ENCODE measurements around the gene CRB1.
"Not testable (repeated sequence)": the region's sequence is repeated elsewhere in the genome, so short reads cannot be mapped to it uniquely, and the experiment has no call there.

The CRB1 gene

DNA sequence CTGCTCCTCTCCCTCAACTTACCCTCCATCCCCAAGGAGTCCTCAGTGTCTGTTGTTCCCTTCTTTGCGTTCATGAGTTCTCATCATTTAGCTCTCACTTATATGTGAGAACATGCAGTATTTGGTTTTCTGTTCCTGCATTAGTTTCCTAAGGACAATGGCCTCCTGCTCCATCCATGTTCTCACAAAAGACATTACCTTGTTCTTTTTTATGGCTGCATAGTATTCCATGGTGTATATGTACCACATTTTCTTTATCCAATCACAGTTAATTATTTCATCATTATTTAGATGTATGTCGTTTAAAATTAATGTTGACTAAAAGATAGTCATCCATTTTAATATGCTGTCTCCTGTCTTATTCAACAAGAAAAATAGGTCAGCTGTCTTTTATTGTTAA is 134.1 kb downstream of the CRB1 start:
- no peak for DNase-seq

DNA sequence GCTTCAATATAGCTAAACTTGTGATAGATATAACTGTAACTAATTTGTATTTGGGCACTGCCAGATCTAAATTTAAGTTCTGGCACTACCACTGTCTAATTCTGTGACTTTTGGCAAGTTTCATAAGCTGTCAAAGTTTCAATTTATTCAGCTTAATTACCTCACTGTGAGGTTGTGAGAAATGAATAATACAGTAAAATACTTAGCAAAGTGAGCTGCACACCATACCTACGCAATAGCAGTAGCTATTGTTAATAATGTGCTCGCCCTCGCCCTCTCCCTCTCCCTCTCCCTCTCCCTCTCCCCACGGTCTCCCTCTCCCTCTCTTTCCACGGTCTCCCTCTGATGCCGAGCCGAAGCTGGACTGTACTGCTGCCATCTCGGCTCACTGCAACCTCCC is 136.7 kb downstream of the CRB1 start:
- not testable (repeated sequence) for DNase-seq

DNA sequence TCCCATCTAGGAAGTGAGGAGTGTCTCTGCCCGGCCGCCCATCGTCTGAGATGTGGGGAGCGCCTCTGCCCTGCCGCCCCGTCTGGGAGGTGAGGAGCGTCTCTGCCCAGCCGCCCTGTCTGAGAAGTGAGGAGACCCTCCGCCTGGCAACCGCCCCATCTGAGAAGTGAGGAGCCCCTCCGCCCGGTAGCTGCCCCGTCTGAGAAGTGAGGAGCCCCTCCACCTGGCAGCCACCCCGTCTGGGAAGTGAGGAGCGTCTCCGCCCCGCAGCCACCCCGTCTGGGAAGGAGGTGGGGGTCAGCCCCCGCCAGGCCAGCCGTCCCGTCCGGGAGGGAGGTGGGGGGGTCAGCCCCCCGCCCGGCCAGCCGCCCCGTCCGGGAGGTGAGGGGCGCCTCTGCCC is 137.6 kb downstream of the CRB1 start:
- not testable (repeated sequence) for DNase-seq

DNA sequence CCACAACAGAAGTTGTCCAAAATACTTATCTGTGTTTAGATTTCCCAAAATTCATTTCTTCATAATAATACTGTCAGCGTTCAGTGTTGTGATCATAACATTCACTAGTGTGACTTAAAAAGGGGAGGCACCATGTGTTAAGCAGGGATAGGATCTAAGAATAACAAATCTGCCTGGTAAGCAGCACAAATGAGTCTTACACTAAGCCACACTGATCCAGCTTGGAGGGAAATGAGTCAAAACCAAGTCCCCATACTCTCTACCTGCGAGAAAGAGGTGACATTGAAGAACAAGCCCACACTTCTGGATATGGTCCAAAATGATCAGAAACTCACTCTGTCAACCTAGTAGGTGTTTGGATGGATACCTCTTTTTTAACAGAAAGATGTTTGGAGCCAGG is 145.5 kb downstream of the CRB1 start:
- DNase-seq, result no peak

DNA sequence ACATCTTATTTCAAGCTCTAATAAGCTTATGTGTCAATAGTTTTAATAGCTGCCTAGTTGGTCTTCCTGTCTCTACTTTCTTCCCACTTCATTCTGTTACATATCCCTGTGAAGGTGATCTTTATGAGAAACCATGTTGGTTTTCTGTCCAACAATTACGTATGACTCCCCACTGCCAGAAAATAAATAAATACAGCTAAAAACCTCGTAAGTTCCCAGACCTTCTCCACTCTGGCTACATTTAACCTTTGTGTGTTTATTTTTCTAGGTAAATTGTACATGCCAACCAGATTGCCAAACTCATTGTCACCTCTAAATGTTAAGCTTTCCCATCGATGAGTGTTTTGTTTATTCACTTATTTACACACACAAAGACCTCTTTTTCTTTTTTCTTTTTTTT is 147.2 kb downstream of the CRB1 start:
- DNase-seq, result no peak

DNA sequence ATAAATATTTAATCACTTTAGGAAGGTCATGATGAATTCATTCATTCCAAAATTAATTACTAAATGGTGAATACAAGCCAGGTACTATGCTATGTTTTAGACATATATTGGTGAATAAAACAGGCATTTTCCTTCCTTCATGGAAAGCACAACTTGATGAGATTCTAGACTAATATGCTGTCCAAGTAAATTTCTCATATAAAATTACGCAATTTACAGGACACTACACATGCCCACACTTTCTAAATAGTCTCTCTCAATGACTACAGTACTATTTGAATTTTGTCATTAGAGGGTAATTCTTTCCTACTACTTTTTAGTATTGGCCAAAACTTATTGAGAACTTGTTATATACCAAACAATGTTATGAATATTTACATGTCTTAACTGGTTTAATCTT is 150.6 kb downstream of the CRB1 start:
- DNase-seq, result no peak

DNA sequence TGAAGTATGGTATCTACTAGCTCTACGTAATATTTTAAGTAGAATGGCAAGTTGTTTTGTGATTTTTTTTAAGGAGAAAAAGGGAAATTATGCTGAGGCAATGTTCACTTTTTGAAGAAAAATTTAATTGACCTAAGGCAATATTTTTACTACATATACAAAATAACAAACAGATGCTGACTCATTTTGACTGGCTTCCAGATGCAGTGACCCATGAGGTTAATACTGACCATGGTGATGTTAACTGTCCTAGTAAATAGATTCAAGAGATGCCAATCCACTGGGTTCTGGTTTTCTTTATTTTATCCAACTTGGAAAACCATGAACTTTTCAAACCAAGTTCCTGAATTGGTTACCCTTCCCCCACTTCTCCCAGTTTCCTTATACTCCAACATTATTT is 154.9 kb downstream of the CRB1 start:
- DNase-seq, result no peak

- no peak for DNase-seq
Measured at GRCh38 chr1:197424380-197424779, 156.3 kb downstream of the CRB1 start.

- no peak for DNase-seq
Measured at GRCh38 chr1:197429372-197429771, 161.3 kb downstream of the CRB1 start.

- DNase-seq, result no peak
Measured at GRCh38 chr1:197435224-197435623, 167.2 kb downstream of the CRB1 start.

DNA sequence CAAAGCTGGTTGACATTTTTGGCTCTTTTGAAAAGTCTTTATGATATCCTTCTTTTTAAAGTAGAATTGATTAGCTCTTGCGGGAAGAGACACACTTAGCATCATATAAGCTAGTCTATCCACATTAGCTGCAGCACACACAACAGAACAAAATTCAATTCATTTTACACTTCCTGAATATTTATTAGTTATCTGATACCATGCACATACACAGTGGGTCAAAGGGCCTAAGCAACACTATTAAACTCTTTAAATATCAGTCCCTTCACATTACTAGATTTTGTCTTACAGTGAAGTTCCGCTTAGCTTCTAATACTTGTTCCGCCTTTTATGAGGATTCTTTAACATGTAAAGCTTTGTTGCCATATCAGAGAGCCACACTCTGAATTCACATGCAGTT is 169.5 kb downstream of the CRB1 start:
- DNase-seq, result no peak

- no peak for DNase-seq
Measured at GRCh38 chr1:197438010-197438790, 170.1 kb downstream of the CRB1 start.

DNA sequence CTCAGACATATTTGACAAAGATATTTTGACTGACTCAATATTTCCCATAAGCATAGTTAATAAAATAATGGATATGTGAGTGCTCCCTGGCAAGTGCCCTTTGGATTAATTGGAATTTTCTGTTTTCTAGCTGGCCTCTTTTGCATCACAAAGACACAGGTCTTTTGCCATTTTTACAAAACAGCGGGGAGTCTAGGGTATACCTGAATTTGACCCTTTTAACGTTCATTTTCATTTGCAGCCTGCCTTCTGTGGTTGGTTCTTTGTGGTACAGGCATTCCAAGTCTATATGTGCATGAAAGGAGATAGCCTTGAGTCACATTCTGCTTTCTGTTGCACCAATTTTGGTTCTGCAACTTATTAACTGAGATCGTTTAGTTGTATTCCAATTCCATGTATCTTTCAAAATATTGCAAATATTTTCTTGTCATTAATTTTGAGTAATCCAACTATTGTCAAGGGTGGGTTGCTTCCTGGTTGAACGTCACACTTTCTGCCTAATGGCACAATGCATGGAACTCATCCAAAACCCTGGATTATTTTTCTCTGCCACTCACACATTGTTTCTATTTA is 171.7 kb downstream of the CRB1 start:
- DNase-seq, result no peak

DNA sequence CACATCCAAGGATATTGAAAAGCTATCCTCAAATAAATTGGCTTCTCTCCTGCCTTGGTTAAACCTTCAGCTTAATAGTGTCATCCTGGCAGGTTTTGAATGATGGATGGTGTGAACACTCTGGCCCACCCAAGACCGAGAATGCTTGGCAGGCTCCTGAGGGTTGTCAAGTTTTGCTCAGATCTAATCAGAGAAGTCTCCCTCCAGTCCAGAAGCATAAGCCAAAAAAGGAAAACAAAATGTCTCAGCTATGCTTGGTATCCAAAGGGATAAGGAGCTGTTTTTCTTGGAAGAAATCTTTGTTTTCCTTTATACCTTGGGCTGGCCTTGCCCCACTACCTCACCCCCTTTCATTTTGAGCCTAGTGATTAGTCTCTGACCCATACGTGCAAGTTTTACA is 172.7 kb downstream of the CRB1 start:
- no peak for DNase-seq

DNA sequence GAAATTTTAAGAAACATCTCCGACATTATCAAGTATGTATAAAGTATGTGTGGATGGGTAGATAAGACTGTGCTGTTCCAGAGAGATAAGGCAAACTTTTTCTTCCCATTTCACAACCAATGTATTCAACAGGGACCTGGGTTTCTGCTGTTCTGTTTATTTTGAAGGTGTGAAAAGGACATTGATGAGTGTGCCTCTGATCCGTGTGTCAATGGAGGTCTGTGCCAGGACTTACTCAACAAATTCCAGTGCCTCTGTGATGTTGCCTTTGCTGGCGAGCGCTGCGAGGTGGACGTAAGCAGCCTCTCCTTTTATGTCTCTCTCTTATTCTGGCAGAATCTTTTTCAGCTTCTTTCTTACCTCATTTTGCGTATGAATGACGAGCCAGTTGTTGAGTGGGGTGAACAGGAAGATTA is 174.0 kb downstream of the CRB1 start:
- no peak for DNase-seq

GRCh38 chr1:197444755-197445154 is 176.7 kb downstream of the CRB1 start:
- no peak for DNase-seq

DNA sequence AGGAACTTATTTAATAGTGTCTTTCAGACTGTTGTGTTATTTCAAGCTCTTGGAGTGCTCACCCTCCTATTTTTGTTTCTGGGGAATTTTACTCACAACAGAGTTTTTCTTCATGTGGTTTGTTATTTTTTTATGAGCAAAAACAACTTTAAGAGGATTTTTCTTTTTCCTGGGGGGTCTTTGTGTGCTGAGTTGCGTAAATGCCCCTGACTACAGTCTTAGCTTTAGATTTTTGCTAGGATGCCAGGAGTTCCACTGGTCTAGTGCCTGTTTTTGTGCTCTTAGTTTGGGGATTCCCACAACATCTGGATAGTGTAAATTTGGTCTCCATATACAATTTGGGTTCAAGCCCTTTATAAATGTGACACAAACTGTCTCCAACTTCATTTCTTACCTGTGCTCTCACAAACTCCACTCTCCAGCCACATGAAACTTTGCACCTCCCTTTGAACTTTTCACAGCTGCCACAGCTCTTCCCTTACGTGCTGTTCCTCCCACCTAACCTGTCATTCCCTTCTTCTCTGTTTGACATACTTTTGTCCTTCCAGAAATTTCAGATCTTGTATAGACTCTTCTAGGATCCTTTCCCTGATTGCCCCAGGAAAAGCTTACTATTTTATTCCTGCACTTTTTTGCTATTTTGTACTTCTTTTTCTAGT is 180.2 kb downstream of the CRB1 start:
- DNase-seq, result no peak

GRCh38 chr1:197451381-197451780 is 183.3 kb downstream of the CRB1 start:
- no peak for DNase-seq

DNA sequence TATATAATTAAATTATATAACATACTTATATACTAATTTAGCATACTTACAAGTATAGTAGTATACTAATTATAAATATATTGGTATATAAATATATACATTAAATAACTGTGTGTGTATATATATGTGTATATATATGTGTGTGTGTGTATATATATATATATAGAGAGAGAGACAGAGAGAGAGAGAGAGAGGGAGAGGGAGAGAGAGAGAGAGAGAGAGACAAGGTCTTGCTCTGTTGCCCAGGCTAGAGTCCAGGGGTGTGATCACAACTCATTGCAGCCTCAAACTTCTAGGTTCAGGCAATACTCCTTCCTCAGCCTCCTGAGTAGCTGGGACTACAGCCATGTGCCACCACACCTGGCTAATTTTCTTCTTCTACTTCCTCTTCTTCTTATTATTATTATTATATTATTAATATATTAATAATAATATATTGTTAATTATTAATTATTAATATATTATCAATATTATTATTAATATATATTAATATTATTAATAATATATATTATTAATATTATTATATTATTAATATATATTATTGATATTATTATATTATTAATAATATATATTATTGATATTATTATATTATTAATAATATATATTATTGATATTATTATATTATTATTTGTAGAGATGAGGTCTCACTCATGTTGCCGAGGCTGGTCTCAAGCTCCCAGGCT is 185.5 kb downstream of the CRB1 start:
- no peak for DNase-seq

GRCh38 chr1:197462539-197462938 is 194.5 kb downstream of the CRB1 start:
- DNase-seq, result no peak

DNA sequence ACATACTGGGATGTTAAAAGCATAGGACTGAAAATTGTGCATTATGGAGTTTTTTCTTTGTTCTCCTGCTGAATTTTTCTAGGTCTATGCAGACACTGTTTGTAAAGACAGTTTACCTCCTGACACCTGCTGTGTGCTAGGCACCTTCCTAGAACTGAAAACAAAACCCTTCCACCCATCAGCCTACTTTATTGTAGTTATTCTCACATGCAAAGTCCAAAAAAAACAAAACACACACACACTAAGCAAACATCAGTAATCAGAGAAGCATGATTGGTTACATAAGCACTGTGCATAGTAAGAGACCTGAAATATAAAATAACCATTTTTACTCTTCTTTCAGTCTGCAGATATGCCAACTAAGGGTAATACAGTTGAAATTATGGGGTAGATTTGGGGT is 195.1 kb downstream of the CRB1 start:
- DNase-seq, result no peak

DNA sequence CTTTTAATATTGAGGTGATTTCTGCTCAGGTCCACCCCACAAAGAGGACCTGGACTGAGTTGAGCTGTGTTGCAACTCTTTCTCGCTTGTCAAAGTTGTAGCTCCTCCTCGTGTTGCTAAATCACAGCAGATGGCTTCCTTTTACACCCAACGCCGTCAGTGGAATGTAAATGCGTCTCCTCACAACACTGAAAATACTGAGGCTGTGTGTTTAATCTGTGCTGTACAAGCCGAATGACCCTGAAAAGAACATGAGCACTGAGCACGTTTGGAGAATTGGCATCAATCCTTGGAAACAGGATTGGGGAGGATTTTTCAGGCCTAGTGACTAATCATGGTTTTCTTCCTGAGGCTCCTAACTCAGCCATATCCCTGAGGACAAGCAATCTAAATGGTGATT is 196.0 kb downstream of the CRB1 start:
- no peak for DNase-seq

GRCh38 chr1:197465528-197466327 is 197.7 kb downstream of the CRB1 start:
- no peak for DNase-seq
